HEK293 (cell line): ENCODE data around the gene KIF26B.
A peak's percentile ranks its signal among the peaks of the same experiment; 100 is the strongest.

Experiments
- CTCF ChIA-PET: fragments of 350-600 bp; formaldehyde crosslinking; extraction: SDS; loops from one replicate; lab custom pipeline; 2021; ENCODE audit warnings: antibody characterized with exemption; lab: Yijun Ruan, JAX
- POLR2A ChIA-PET: fragments of 300-600 bp; formaldehyde crosslinking; extraction: SDS; loops from one replicate; lab custom pipeline; 2020; ENCODE audit warnings: antibody characterized with exemption, inconsistent platforms; lab: Yijun Ruan, JAX
- H3K27ac ChIP-seq: fragments of 200-500 bp; sonication (Bioruptor generic); 2 replicates; pipeline ENCODE4 v1.5.1; 2014; ENCODE audit warnings: low read depth, low read length, control low read depth, inconsistent platforms; ENCODE audit errors: extremely low read depth
- H3K36me3 ChIP-seq, 2 experiments: fragments of 200-500 bp in 1 of 2; sonication (Bioruptor generic) in 1 of 2; 1 replicate in 1 of 2; 2 replicates in 1 of 2; pipeline ENCODE4 v1.5.1; 2014 to 2017; ENCODE audit warnings: inconsistent platforms in 2 of 2, low read length in 2 of 2; ENCODE audit not compliant: control insufficient read depth in 2 of 2, insufficient read depth in 1 of 2
- H3K4me1 ChIP-seq: fragments of 200-500 bp; sonication (Bioruptor generic); 2 replicates; pipeline ENCODE4 v1.5.1; 2014; ENCODE audit warnings: mild to moderate bottlenecking, low read length, inconsistent platforms; ENCODE audit not compliant: control insufficient read depth, insufficient read depth
- H3K4me3 ChIP-seq: 2 replicates; pipeline ENCODE4 v1.5.1; 2011; ENCODE audit warnings: low read depth, mild to moderate bottlenecking, control low read depth, low read length, moderate library complexity
- H3K9me3 ChIP-seq: fragments of 200-500 bp; sonication (Bioruptor generic); 2 replicates; pipeline ENCODE4 v1.5.1; 2014; ENCODE audit warnings: low read depth, low read length, inconsistent platforms; ENCODE audit not compliant: control insufficient read depth, insufficient read depth
- EGR2 ChIP-seq: fragments of 450-650 bp; formaldehyde crosslinking; IDR thresholded peaks from 2 replicates; pipeline ENCODE4 v1.5.1; 2016; ENCODE audit warnings: low read depth, missing biosample characterization, missing genetic modification characterization
- FEZF1 ChIP-seq: fragments of 450-650 bp; formaldehyde crosslinking; IDR thresholded peaks from 2 replicates; pipeline ENCODE4 v1.5.1; 2016; ENCODE audit warnings: missing biosample characterization, missing genetic modification characterization
- GLIS1 ChIP-seq: fragments of 450-650 bp; formaldehyde crosslinking; IDR thresholded peaks from 2 replicates; pipeline ENCODE4 v1.5.1; 2016; ENCODE audit warnings: missing biosample characterization, missing genetic modification characterization
- GLIS2 ChIP-seq: fragments of 450-650 bp; formaldehyde crosslinking; IDR thresholded peaks from 2 replicates; pipeline ENCODE4 v1.5.1; 2016; ENCODE audit warnings: missing biosample characterization, missing genetic modification characterization
- HOXA7 ChIP-seq: sonication (generic); formaldehyde crosslinking; IDR thresholded peaks from 2 replicates; pipeline ENCODE4 v1.8.1; 2022; ENCODE audit warnings: missing genetic modification reagents, borderline replicate concordance
- KLF1 ChIP-seq: fragments of 450-650 bp; formaldehyde crosslinking; IDR thresholded peaks from 2 replicates; pipeline ENCODE4 v1.5.1; 2016; ENCODE audit warnings: missing biosample characterization, missing genetic modification characterization
- KLF10 ChIP-seq: fragments of 450-650 bp; IDR thresholded peaks from 2 replicates; pipeline ENCODE4 v1.5.1; 2018; ENCODE audit warnings: missing biosample characterization, mild to moderate bottlenecking, missing genetic modification characterization
- MZF1 ChIP-seq: fragments of 450-650 bp; formaldehyde crosslinking; IDR thresholded peaks from 2 replicates; pipeline ENCODE4 v1.5.1; 2017; ENCODE audit warnings: missing biosample characterization, missing genetic modification characterization, borderline replicate concordance
- PRDM1 ChIP-seq: fragments of 450-650 bp; formaldehyde crosslinking; IDR thresholded peaks from 2 replicates; pipeline ENCODE4; 2016; ENCODE audit warnings: missing biosample characterization, missing genetic modification characterization
- ZBTB21 ChIP-seq: fragments of 450-650 bp; formaldehyde crosslinking; IDR thresholded peaks from 2 replicates; pipeline ENCODE4 v1.5.1; 2017; ENCODE audit warnings: missing biosample characterization, missing genetic modification characterization
- ZFP37 ChIP-seq: fragments of 450-650 bp; formaldehyde crosslinking; IDR thresholded peaks from 2 replicates; pipeline ENCODE4 v1.5.1; 2016; ENCODE audit warnings: missing biosample characterization, missing genetic modification characterization
- ZIC2 ChIP-seq: fragments of 450-650 bp; formaldehyde crosslinking; IDR thresholded peaks from 2 replicates; pipeline ENCODE4 v1.5.1; 2016; ENCODE audit warnings: missing biosample characterization, missing genetic modification characterization
- ZNF132 ChIP-seq: fragments of 450-650 bp; formaldehyde crosslinking; IDR thresholded peaks from 2 replicates; pipeline ENCODE4 v1.5.1; 2017; ENCODE audit warnings: missing biosample characterization, missing genetic modification characterization, borderline replicate concordance
- ZNF140 ChIP-seq: fragments of 450-650 bp; formaldehyde crosslinking; IDR thresholded peaks from 2 replicates; pipeline ENCODE4 v1.5.1; 2016; ENCODE audit warnings: missing biosample characterization, missing genetic modification characterization
- ZNF335 ChIP-seq: fragments of 450-650 bp; formaldehyde crosslinking; conservative IDR thresholded peaks from 2 replicates; pipeline ENCODE4 v1.5.1; 2016; ENCODE audit warnings: missing biosample characterization, missing genetic modification characterization
- ZNF354C ChIP-seq: fragments of 450-650 bp; formaldehyde crosslinking; IDR thresholded peaks from 2 replicates; pipeline ENCODE4 v1.5.1; 2016; ENCODE audit warnings: missing biosample characterization, missing genetic modification characterization, low read depth, borderline replicate concordance
- ZNF366 ChIP-seq: fragments of 450-650 bp; formaldehyde crosslinking; conservative IDR thresholded peaks from 2 replicates; pipeline ENCODE4 v1.5.1; 2016; ENCODE audit warnings: missing biosample characterization, missing genetic modification characterization
- ZNF391 ChIP-seq: fragments of 450-650 bp; formaldehyde crosslinking; IDR thresholded peaks from 2 replicates; pipeline ENCODE4 v1.5.1; 2016; ENCODE audit warnings: low read depth, missing biosample characterization, missing genetic modification characterization, borderline replicate concordance
- ZNF426 ChIP-seq: fragments of 450-650 bp; formaldehyde crosslinking; IDR thresholded peaks from 2 replicates; pipeline ENCODE4 v1.5.1; 2017; ENCODE audit warnings: missing biosample characterization, missing genetic modification characterization, mild to moderate bottlenecking, inconsistent platforms, moderate library complexity
- ZNF473 ChIP-seq: fragments of 450-650 bp; formaldehyde crosslinking; IDR thresholded peaks from 2 replicates; pipeline ENCODE4 v1.5.1; 2017; ENCODE audit warnings: missing biosample characterization, missing genetic modification characterization
- ZNF558 ChIP-seq: fragments of 450-650 bp; formaldehyde crosslinking; IDR thresholded peaks from 2 replicates; pipeline ENCODE4 v1.5.1; 2016; ENCODE audit warnings: missing biosample characterization, missing genetic modification characterization
- ZNF629 ChIP-seq: fragments of 450-650 bp; formaldehyde crosslinking; IDR thresholded peaks from 2 replicates; pipeline ENCODE4 v1.5.1; 2017; ENCODE audit warnings: missing biosample characterization, missing genetic modification characterization
- ZNF658 ChIP-seq: fragments of 450-650 bp; formaldehyde crosslinking; IDR thresholded peaks from 2 replicates; pipeline ENCODE4; 2016; ENCODE audit warnings: missing biosample characterization, missing genetic modification characterization
- ZNF677 ChIP-seq: fragments of 450-650 bp; IDR thresholded peaks from 2 replicates; pipeline ENCODE4 v1.5.0; 2018; ENCODE audit warnings: missing biosample characterization, mild to moderate bottlenecking, missing genetic modification characterization, moderate library complexity
- ZSCAN23 ChIP-seq: fragments of 450-650 bp; formaldehyde crosslinking; IDR thresholded peaks from 2 replicates; pipeline ENCODE4 v1.5.1; 2016; ENCODE audit warnings: missing biosample characterization, missing genetic modification characterization
- TF ChIP-seq, protein P1 (sequence below): fragments of 450-650 bp; formaldehyde crosslinking; IDR thresholded peaks from 2 replicates; pipeline ENCODE4 v1.5.1; 2016; ENCODE audit warnings: missing biosample characterization, missing genetic modification characterization
- TF ChIP-seq, protein P2 (sequence below): fragments of 450-650 bp; IDR thresholded peaks from 2 replicates; pipeline ENCODE4 v1.5.1; 2018; ENCODE audit warnings: missing biosample characterization, missing genetic modification characterization
- TF ChIP-seq, protein P3 (sequence below): fragments of 450-650 bp; formaldehyde crosslinking; IDR thresholded peaks from 2 replicates; pipeline ENCODE4 v1.5.1; 2016; ENCODE audit warnings: missing biosample characterization, missing genetic modification characterization

KIF26B gene

GRCh38 chr1:245258271-245258920 is 103.6 kb downstream of the KIF26B start:
- Histone ChIP-seq H3K27ac (no peak overlapping the region), H3K4me3 (no peak overlapping the region), H3K4me1 (no peaks in the 10 kb centered on the region), H3K9me3 (no peaks in the 10 kb centered on the region), H3K36me3 (no peaks in the 10 kb centered on the region)
- CTCF ChIA-PET, result no interaction called here
- TF ChIP-seq ZNF354C (no peak), ZNF473 (no peak), MZF1 (no peak), ZNF140 (no peak), GLIS1 (tag by site-specific recombination) (peak; percentile 43; the same call in 1 of the 2 replicates), FEZF1 (tag by site-specific recombination) (peak; percentile 44; the same call in 1 of the 2 replicates)
- POLR2A ChIA-PET, result no interaction called here

DNA sequence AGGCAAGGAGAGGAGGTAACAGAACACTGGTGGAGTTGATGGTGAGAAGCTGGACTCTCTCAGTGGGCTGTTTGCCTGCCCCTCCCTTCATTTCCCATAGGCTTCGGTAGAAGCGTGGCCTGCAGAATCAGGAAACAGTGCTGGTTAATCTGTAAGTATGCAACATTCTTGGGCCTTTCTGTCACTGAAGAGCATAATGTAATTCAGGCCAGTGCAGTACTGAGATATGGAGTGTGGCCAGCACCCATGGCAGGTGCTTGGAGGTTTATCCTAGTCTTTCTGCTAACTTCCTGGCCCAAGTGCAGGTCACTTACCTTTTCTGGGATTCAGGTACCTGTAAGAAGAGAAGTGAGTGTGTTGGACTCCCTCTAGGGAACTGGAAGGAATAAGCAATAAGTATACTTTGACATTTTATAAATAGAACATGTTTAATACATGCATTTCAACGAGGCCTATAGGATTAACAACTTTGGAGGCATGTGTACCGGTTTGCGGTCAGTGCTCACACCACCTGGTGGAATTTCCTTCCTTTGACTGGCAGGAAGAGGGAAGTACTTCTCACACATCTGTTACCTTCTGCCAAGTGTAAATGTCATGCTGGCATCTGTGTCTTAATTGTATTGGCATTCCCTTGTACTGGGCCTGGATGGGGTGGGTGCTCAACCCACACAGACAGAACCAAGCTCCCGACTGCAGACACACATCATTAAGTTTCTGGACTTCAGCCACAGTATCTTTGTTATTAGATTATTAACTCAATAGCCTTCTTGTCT is 105.5 kb downstream of the KIF26B start:
- ChIA-PET CTCF (no interaction called here), POLR2A (no interaction called here)
- TF ChIP-seq ZIC2 (no peak), ZNF558 (tag by site-specific recombination) (no peak), KLF10 (tag by site-specific recombination) (no peak), ZNF140 (no peak), ZNF391 (tag by site-specific recombination) (no peak), GLIS1 (tag by site-specific recombination) (no peak)
- TF ChIP-seq, protein P1, sequence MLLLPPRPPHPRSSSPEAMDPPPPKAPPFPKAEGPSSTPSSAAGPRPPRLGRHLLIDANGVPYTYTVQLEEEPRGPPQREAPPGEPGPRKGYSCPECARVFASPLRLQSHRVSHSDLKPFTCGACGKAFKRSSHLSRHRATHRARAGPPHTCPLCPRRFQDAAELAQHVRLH (tag by site-specific recombination), result no peak
- TF ChIP-seq, protein P2, sequence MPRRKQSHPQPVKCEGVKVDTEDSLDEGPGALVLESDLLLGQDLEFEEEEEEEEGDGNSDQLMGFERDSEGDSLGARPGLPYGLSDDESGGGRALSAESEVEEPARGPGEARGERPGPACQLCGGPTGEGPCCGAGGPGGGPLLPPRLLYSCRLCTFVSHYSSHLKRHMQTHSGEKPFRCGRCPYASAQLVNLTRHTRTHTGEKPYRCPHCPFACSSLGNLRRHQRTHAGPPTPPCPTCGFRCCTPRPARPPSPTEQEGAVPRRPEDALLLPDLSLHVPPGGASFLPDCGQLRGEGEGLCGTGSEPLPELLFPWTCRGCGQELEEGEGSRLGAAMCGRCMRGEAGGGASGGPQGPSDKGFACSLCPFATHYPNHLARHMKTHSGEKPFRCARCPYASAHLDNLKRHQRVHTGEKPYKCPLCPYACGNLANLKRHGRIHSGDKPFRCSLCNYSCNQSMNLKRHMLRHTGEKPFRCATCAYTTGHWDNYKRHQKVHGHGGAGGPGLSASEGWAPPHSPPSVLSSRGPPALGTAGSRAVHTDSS (tag by site-specific recombination), result no peak
- H3K4me3 ChIP-seq, result no peak overlapping the region
- H3K4me1 ChIP-seq, result no peaks in the 10 kb centered on the region
- H3K9me3 ChIP-seq, result no peaks in the 10 kb centered on the region
- H3K36me3 ChIP-seq, result no peaks in the 10 kb centered on the region
- H3K27ac ChIP-seq, result no peak overlapping the region

GRCh38 chr1:245260883-245261282 is 106.1 kb downstream of the KIF26B start:
- Histone ChIP-seq H3K27ac (no peak overlapping the region), H3K36me3 (no peaks in the 10 kb centered on the region), H3K4me3 (no peak overlapping the region), H3K9me3 (no peaks in the 10 kb centered on the region), H3K4me1 (no peaks in the 10 kb centered on the region)
- POLR2A ChIA-PET, result no interaction called here
- CTCF ChIA-PET, result no interaction called here
- peak; percentile 66; the same call in 1 of the 2 replicates for TF ChIP-seq ZNF366 (tag by site-specific recombination)
- no peak for TF ChIP-seq ZSCAN23 (tag by site-specific recombination)

GRCh38 chr1:245261786-245262185 is 107.0 kb downstream of the KIF26B start:
- ChIA-PET CTCF (no interaction called here), POLR2A (no interaction called here)
- H3K4me3 ChIP-seq, result no peak overlapping the region
- no peaks in the 10 kb centered on the region for H3K36me3 ChIP-seq
- no peak overlapping the region for H3K27ac ChIP-seq
- no peaks in the 10 kb centered on the region for H3K4me1 ChIP-seq
- no peaks in the 10 kb centered on the region for H3K9me3 ChIP-seq
- no peak for TF ChIP-seq ZNF335 (tag by site-specific recombination)
- no peak for TF ChIP-seq PRDM1
- no peak for TF ChIP-seq ZNF132
- no peak for TF ChIP-seq ZBTB21 (tag by site-specific recombination)
- TF ChIP-seq ZNF140, result no peak
- TF ChIP-seq ZNF629 (tag by site-specific recombination), result no peak
- TF ChIP-seq KLF1 (tag by site-specific recombination), result no peak
- no peak for TF ChIP-seq ZNF658 (tag by site-specific recombination)
- no peak for TF ChIP-seq HOXA7 (CRISPR knock-in tag)
- TF ChIP-seq ZNF426, result no peak
- TF ChIP-seq ZNF677 (tag by site-specific recombination), result no peak
- no peak for TF ChIP-seq GLIS2 (tag by site-specific recombination)
- no peak for TF ChIP-seq ZFP37 (tag by site-specific recombination)
- no peak for TF ChIP-seq EGR2 (tag by site-specific recombination)
- TF ChIP-seq, protein P3, sequence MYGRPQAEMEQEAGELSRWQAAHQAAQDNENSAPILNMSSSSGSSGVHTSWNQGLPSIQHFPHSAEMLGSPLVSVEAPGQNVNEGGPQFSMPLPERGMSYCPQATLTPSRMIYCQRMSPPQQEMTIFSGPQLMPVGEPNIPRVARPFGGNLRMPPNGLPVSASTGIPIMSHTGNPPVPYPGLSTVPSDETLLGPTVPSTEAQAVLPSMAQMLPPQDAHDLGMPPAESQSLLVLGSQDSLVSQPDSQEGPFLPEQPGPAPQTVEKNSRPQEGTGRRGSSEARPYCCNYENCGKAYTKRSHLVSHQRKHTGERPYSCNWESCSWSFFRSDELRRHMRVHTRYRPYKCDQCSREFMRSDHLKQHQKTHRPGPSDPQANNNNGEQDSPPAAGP (tag by site-specific recombination), result no peak
